GM12878 (cell line): ENCODE data around the gene KLHL22. TPM values are rescaled to one million over a fixed set of nuclear protein-coding genes. Genes with fewer than 3 reads are reported as not detected.

Source experiments
- ATAC-seq: fragments of 200-7000 bp; cut with Tn5 transposase; 3 replicates; pipeline ENCODE4 v1.9.1; 2020; ENCODE audit warnings: mild to moderate bottlenecking, moderate library complexity
- BruUV-seq: library from RNA; stranded (reverse); fragments of 400-500 nt; replicated peaks from 2 replicates; lab custom pipeline; 2021; lab: Mats Ljungman, UMichigan
- CTCF ChIA-PET: fragments of 300-600 bp; sonication (Branson Sonifier 250); formaldehyde crosslinking; extraction: SDS; loops from one replicate; lab custom pipeline; 2021; ENCODE audit warnings: inconsistent platforms; lab: Yijun Ruan, JAX
- POLR2A ChIA-PET: fragments of 350-600 bp; formaldehyde crosslinking; extraction: SDS; loops from one replicate; lab custom pipeline; 2021; ENCODE audit warnings: inconsistent platforms; lab: Charles Lee
- RAD21 ChIA-PET: fragments of 300-600 bp; sonication (Branson Sonifier 250); formaldehyde crosslinking; loops from one replicate; lab custom pipeline; 2023; ENCODE audit warnings: antibody characterized with exemption; ENCODE audit not compliant: unreplicated experiment; lab: Charles Lee
- SMC1A ChIA-PET: fragments of 300-600 bp; sonication (Branson Sonifier 250); formaldehyde crosslinking; loops from one replicate; lab custom pipeline; 2023; ENCODE audit not compliant: unreplicated experiment, uncharacterized antibody; lab: Charles Lee
- DNase-seq: peaks from one replicate; pipeline ENCODE4 v3.0.0-alpha.2; 2011; ENCODE audit warnings: low read depth, low spot score
- FAIRE-seq: peaks from 3 replicates; lab custom pipeline; 2011; peaks lifted over from hg19 to GRCh38; lab: Jason Lieb, UNC
- H2AFZ ChIP-seq: 2 replicates; pipeline ENCODE4 v1.6.0; 2011; ENCODE audit warnings: low read depth, low read length, control low read depth; ENCODE audit not compliant: control insufficient read depth
- H3K27ac ChIP-seq: 2 replicates; pipeline ENCODE4 v1.5.1; 2011; ENCODE audit warnings: control low read depth; ENCODE audit not compliant: control insufficient read depth, insufficient read depth
- H3K27me3 ChIP-seq, 2 experiments: replicated peaks in 1 of 2; 2 replicates each; pipeline versions ENCODE4 v1.6.0 to v1.6.1; 2011; ENCODE audit warnings: low read length in 1 of 2; ENCODE audit not compliant: control insufficient read depth in 2 of 2, insufficient read depth in 2 of 2
- H3K36me3 ChIP-seq, 2 experiments: 2 replicates each; pipeline ENCODE4 v1.5.1; 2011; ENCODE audit warnings: low read length in 1 of 2; ENCODE audit not compliant: control insufficient read depth in 2 of 2, insufficient read depth in 2 of 2
- H3K4me1 ChIP-seq: 2 replicates; pipeline ENCODE4 v1.6.1; 2011; ENCODE audit warnings: mild to moderate bottlenecking, low read length, moderate library complexity, mixed read lengths; ENCODE audit not compliant: control insufficient read depth, insufficient read depth
- H3K4me2 ChIP-seq: 2 replicates; pipeline ENCODE4 v1.6.0; 2011; ENCODE audit warnings: control low read depth; ENCODE audit not compliant: control insufficient read depth, insufficient read depth
- H3K4me3 ChIP-seq: fragments of 200-600 bp; sonication (generic); 2 replicates; pipeline ENCODE4 v1.5.1; 2016
- H3K79me2 ChIP-seq: 2 replicates; pipeline ENCODE4 v1.6.0; 2011; ENCODE audit warnings: low read length; ENCODE audit not compliant: control insufficient read depth, insufficient read depth
- H3K9ac ChIP-seq: 2 replicates; pipeline ENCODE4 v1.8.0; 2011; ENCODE audit warnings: low read length, control low read depth, mixed read lengths; ENCODE audit not compliant: control insufficient read depth, insufficient read depth
- H3K9me3 ChIP-seq: replicated peaks from 3 replicates; pipeline ENCODE4 v1.5.1; 2011; ENCODE audit warnings: mild to moderate bottlenecking, low read length; ENCODE audit not compliant: control insufficient read depth, insufficient read depth
- H4K20me1 ChIP-seq: 2 replicates; pipeline ENCODE4 v1.6.0; 2011; ENCODE audit not compliant: control insufficient read depth, insufficient read depth
- ATF7 ChIP-seq: fragments of 450-650 bp; IDR thresholded peaks from 2 replicates; pipeline ENCODE4 v1.6.1; 2016; ENCODE audit warnings: low read depth, mild to moderate bottlenecking
- BRCA1 ChIP-seq: IDR thresholded peaks from 2 replicates; pipeline ENCODE4 v1.6.1; 2011; ENCODE audit warnings: low read depth, low read length, improper control_type of control experiment
- CBFB ChIP-seq: IDR thresholded peaks from 2 replicates; pipeline ENCODE4 v1.6.1; 2016; ENCODE audit warnings: antibody characterized with exemption, low read depth
- EGR1 ChIP-seq, 2 experiments: IDR thresholded peaks; 1 replicate in 1 of 2; 2 replicates in 1 of 2; pipeline ENCODE4 v1.6.1; 2011 to 2012; ENCODE audit warnings: low read depth in 2 of 2, low read length in 2 of 2, borderline replicate concordance in 1 of 2, mild to moderate bottlenecking in 1 of 2, moderate library complexity in 1 of 2
- EZH2 ChIP-seq: IDR thresholded peaks from 2 replicates; pipeline ENCODE4 v1.6.1; 2012; ENCODE audit warnings: low read depth, mild to moderate bottlenecking, control low read depth, inconsistent platforms, low read length, borderline replicate concordance; ENCODE audit not compliant: control insufficient read depth
- KLF5 ChIP-seq: fragments of 450-650 bp; IDR thresholded peaks from 2 replicates; pipeline ENCODE4 v1.6.1; 2014; ENCODE audit warnings: mild to moderate bottlenecking; ENCODE audit not compliant: partially characterized antibody
- NFYA ChIP-seq: IDR thresholded peaks from 2 replicates; pipeline ENCODE4 v1.6.1; 2011; ENCODE audit warnings: low read depth, mild to moderate bottlenecking, low read length, improper control_type of control experiment, borderline replicate concordance
- NR2C2 ChIP-seq: IDR thresholded peaks from 2 replicates; pipeline ENCODE4 v1.6.1; 2011; ENCODE audit warnings: borderline replicate concordance, low read depth; ENCODE audit not compliant: control insufficient read depth, insufficient read length
- POU2F2 ChIP-seq: IDR thresholded peaks from 3 replicates; pipeline ENCODE4 v1.6.1; 2011; ENCODE audit warnings: low read depth, mild to moderate bottlenecking, low read length, borderline replicate concordance
- USF1 ChIP-seq: IDR thresholded peaks from 2 replicates; pipeline ENCODE4 v1.6.1; 2011; ENCODE audit warnings: borderline replicate concordance, low read depth, mild to moderate bottlenecking, moderate library complexity, mixed read lengths, low read length; ENCODE audit not compliant: insufficient read depth; ENCODE audit errors: extremely low read length
- WRNIP1 ChIP-seq: IDR thresholded peaks from 2 replicates; pipeline ENCODE4 v1.6.1; 2011; ENCODE audit warnings: low read depth, low read length, improper control_type of control experiment, borderline replicate concordance
- WGBS: methylation state at CpG from one replicate; pipeline ENCODE4 v1.1.6; 2016; ENCODE audit warnings: low lambda C conversion rate; ENCODE audit not compliant: insufficient replicate concordance, insufficient coverage; ENCODE audit errors: missing lambda C conversion rate; 5-methylcytosine and 5-hydroxymethylcytosine counted together
- in situ Hi-C: fragments of 300-500 bp; cut with MboI; formaldehyde crosslinking; loops from 9 replicates; pipeline ENCODE4 v1.14.3; 2018; ENCODE audit warnings: mixed read lengths
- intact Hi-C: fragments of 100-400 bp; cut with micrococcal nuclease; formaldehyde crosslinking; loops from one replicate; pipeline ENCODE4 v1.14.2; 2022; ENCODE audit not compliant: unreplicated experiment
- polyA plus RNA-seq, 11 experiments: library from polyadenylated mRNA; depleted of rRNA in 4 of 11; unstranded in 6 of 11; stranded (reverse) in 5 of 11; fragments of >200 nt; fragmentation: Nextera tagmentation in 4 of 11; fragmentation: Illumina TruSeq in 1 of 11; extraction: Ambion mirVana in 4 of 11; extraction: Trizol in 1 of 11; gene quantifications; 1 replicate in 1 of 11; 2 replicates in 10 of 11; pipeline versions ENCODE4 v1.2.1 to v1.2.3, GENCODE V29; 2011 to 2016; ENCODE audit warnings: inconsistent platforms in 2 of 11, missing spikeins in 2 of 11, low read depth in 1 of 11
- total RNA-seq, 4 experiments: library from RNA; depleted of rRNA in 3 of 4; stranded (reverse); fragments of >200 nt in 3 of 4; fragmentation: Illumina TruSeq in 1 of 4; extraction: Trizol in 1 of 4; gene quantifications; 2 replicates each; pipeline versions ENCODE4 v1.2.1 to v1.2.3, GENCODE V29; 2013 to 2021
- TF ChIP-seq, protein P1 (sequence below): fragments of 450-650 bp; IDR thresholded peaks from 2 replicates; pipeline ENCODE4 v1.6.1; 2016; ENCODE audit warnings: mild to moderate bottlenecking, moderate library complexity, borderline replicate concordance

The KLHL22 gene
- total and polyA plus RNA-seq, 10 of the 15 experiments (the other 5 are each of a cell fraction or from before 2014, with no cell fraction given): 0.06 to 22.1 (median 14.2) TPM

DNA sequence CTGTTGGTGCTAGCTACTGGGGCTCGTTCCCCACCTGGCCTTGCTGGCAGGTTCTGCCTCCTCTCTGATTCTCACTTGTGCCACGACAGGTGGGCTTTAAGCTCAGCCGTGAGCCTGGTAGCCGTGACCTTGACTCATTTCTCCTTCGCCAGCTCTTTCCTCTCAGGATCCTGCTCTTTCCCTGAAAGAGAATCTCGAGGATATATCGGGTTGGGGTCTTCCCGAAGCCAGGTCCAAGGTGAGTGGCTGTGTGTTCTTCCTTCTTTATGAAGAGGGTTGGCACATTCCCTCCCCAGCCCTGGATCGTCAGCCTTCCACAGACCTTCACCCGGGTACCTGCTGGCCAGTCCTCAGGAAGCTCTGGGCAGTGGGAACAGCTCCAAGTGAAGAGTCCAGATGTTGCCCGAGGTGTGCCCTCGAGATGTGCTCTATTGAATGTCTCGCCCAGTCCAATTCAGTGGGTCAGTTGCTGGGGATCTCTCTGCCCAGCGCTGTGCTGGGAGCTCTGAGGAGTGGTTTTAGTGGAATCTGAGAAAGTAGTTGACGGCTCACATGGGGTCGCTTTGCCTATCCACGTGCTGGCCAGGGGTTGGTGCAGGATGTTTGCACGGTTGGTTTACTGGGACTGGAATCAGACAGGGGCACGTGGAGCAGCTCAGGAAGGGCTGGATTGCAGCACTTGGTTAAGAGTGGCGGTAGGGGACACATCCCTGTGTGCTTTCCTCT lies 100.3 kb downstream of the KLHL22 start:
- ChIA-PET CTCF (interaction anchor here (1.7 kb wide), 1 partner anchor 23 kb away, joined by 7 read pairs; no protein-coding TSS in a partner anchor), POLR2A (no interaction called here), SMC1A (interaction anchor here (1.6 kb wide), 1 partner anchor 11 kb away, joined by 4 read pairs; no protein-coding TSS in a partner anchor), RAD21 (no interaction called here)
- in situ Hi-C loops: no loop called here
- BruUV-seq: no TSS peak
- 83% methylated on average over 20 of the region's 20 CpGs for WGBS
- no peak for ATAC-seq
- no peaks in the 10 kb centered on the region for H3K79me2 ChIP-seq
- H3K27me3 ChIP-seq: no peaks in the 10 kb centered on the region
- no peaks in the 10 kb centered on the region for H3K9me3 ChIP-seq
- no peak overlapping the region for H2AFZ ChIP-seq
- FAIRE-seq: no peak
- no peaks in the 10 kb centered on the region for H4K20me1 ChIP-seq
- DNase-seq: no peak
- TF ChIP-seq NFYA (no peak), BRCA1 (no peak), EGR1 (IDR thresholded peaks at IDR 0.05; ENCODE audit: borderline replicate concordance in 1 of 2, low read depth in 2 of 2, low read length in 2 of 2) (no peak), EZH2 (no peak), ATF7 (no peak), NR2C2 (no peak), USF1 (no peak), KLF5 (no peak), CBFB (no peak), POU2F2 (no peak), WRNIP1 (no peak)
- TF ChIP-seq, protein P1, sequence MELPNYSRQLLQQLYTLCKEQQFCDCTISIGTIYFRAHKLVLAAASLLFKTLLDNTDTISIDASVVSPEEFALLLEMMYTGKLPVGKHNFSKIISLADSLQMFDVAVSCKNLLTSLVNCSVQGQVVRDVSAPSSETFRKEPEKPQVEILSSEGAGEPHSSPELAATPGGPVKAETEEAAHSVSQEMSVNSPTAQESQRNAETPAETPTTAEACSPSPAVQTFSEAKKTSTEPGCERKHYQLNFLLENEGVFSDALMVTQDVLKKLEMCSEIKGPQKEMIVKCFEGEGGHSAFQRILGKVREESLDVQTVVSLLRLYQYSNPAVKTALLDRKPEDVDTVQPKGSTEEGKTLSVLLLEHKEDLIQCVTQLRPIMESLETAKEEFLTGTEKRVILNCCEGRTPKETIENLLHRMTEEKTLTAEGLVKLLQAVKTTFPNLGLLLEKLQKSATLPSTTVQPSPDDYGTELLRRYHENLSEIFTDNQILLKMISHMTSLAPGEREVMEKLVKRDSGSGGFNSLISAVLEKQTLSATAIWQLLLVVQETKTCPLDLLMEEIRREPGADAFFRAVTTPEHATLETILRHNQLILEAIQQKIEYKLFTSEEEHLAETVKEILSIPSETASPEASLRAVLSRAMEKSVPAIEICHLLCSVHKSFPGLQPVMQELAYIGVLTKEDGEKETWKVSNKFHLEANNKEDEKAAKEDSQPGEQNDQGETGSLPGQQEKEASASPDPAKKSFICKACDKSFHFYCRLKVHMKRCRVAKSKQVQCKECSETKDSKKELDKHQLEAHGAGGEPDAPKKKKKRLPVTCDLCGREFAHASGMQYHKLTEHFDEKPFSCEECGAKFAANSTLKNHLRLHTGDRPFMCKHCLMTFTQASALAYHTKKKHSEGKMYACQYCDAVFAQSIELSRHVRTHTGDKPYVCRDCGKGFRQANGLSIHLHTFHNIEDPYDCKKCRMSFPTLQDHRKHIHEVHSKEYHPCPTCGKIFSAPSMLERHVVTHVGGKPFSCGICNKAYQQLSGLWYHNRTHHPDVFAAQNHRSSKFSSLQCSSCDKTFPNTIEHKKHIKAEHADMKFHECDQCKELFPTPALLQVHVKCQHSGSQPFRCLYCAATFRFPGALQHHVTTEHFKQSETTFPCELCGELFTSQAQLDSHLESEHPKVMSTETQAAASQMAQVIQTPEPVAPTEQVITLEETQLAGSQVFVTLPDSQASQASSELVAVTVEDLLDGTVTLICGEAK: no peak
- H3K36me3 ChIP-seq: no peaks in the 10 kb centered on the region
- intact Hi-C loops: no loop called here
- H3K9ac ChIP-seq: no peak overlapping the region
- H3K27ac ChIP-seq: no peak overlapping the region
- no peak overlapping the region; the same call in 1 of the 2 replicates for H3K4me3 ChIP-seq
- H3K4me2 ChIP-seq: peak overlapping the region; percentile 99
- peaks cover 8% of the 10 kb centered on the region for H3K4me1 ChIP-seq
